ENCODE data around the gene YPEL4. TPM values are rescaled to one million over a fixed set of nuclear protein-coding genes. Genes with fewer than 3 reads are reported as not detected.
A peak's percentile ranks its signal among the peaks of the same experiment; 100 is the strongest.

YPEL4 gene
- total RNA-seq, 1 experiment from 2014 or later: 0.28 TPM

- no peaks in the 10 kb centered on the region for H3K27me3 Mint-ChIP-seq (ENCODE audit: unreplicated experiment)
- H3K36me3 Mint-ChIP-seq (ENCODE audit: insufficient read depth, unreplicated experiment): peaks cover 60% of the 10 kb centered on the region
- peaks cover 31% of the 10 kb centered on the region for H3K4me1 Mint-ChIP-seq (ENCODE audit: low read depth, unreplicated experiment)
- TF ChIP-seq CTCF (IDR thresholded peaks at IDR 0.05; ENCODE audit: unreplicated experiment): no peak
- no peaks in the 10 kb centered on the region for H3K9me3 Mint-ChIP-seq (ENCODE audit: low read depth, unreplicated experiment)
- DNase-seq: no peak
- CTCF ChIA-PET: interaction anchor here (0.6 kb wide), 1 partner anchor 30 kb away, joined by 7 read pairs; no protein-coding TSS in a partner anchor
- H3K27ac Mint-ChIP-seq (ENCODE audit: unreplicated experiment): peak overlapping the region; percentile 100
- BruUV-seq (replicated peaks): no TSS peak
- intact Hi-C loops (cut with micrococcal nuclease; ENCODE audit: unreplicated experiment): loop anchor here (5.0 to 10.0 kb wide), 2 partner anchors 44 to 116 kb away; partner anchors contain the start of genes MED19 and TMX2
- H3K4me3 Mint-ChIP-seq (ENCODE audit: low read depth, unreplicated experiment): peak overlapping the region; percentile 94
These were observed 18.7 kb upstream of the YPEL4 start for GRCh38 chr11:57668434-57668782.

- CTCF ChIA-PET: interaction anchor here (0.6 to 0.7 kb wide), 3 partner anchors 30 to 609 kb away, joined by 3 to 7 read pairs (median 3); no protein-coding TSS in a partner anchor
- peaks cover 26% of the 10 kb centered on the region for H3K4me1 Mint-ChIP-seq (ENCODE audit: low read depth, unreplicated experiment)
These were observed 18.2 kb upstream of the YPEL4 start, which contains the start of gene ZDHHC5 for GRCh38 chr11:57667736-57668433. Gene ZDHHC5, plus strand, starts transcription at chr11:57668114. Its CDS starts 4,977 bp downstream, at chr11:57673091.

GRCh38 chr11:57667117-57667735 lies 17.5 kb upstream of the YPEL4 start:
- peaks cover 52% of the 10 kb centered on the region for H3K36me3 Mint-ChIP-seq (ENCODE audit: insufficient read depth, unreplicated experiment)
- no peaks in the 10 kb centered on the region for H3K27me3 Mint-ChIP-seq (ENCODE audit: unreplicated experiment)
- no peaks in the 10 kb centered on the region for H3K9me3 Mint-ChIP-seq (ENCODE audit: low read depth, unreplicated experiment)
- intact Hi-C loops (cut with micrococcal nuclease; ENCODE audit: unreplicated experiment): loop anchor here (5.0 to 10.0 kb wide), 2 partner anchors 45 to 118 kb away; partner anchors contain the start of genes MED19 and TMX2
- peak; percentile 94 for DNase-seq
- BruUV-seq (replicated peaks): no TSS peak
- no peak for TF ChIP-seq CTCF (IDR thresholded peaks at IDR 0.05; ENCODE audit: unreplicated experiment)
- peak overlapping the region; percentile 100 for H3K27ac Mint-ChIP-seq (ENCODE audit: unreplicated experiment)
- peaks cover 24% of the 10 kb centered on the region for H3K4me1 Mint-ChIP-seq (ENCODE audit: low read depth, unreplicated experiment)
- peak overlapping the region; percentile 94 for H3K4me3 Mint-ChIP-seq (ENCODE audit: low read depth, unreplicated experiment)
- CTCF ChIA-PET: interaction anchor here (0.7 to 1.6 kb wide), 3 partner anchors 26 to 609 kb away, joined by 3 to 5 read pairs (median 3); no protein-coding TSS in a partner anchor

More at GRCh38 chr11:57667736-57668433, 18.2 kb upstream of the YPEL4 start, which contains the start of gene ZDHHC5:
- intact Hi-C loops (cut with micrococcal nuclease; ENCODE audit: unreplicated experiment): loop anchor here (5.0 to 10.0 kb wide), 2 partner anchors 44 to 117 kb away; partner anchors contain the start of genes MED19 and TMX2
- Mint-ChIP-seq H3K27ac (ENCODE audit: unreplicated experiment) (peak within 1 kb of the TSS; percentile 100), H3K36me3 (ENCODE audit: insufficient read depth, unreplicated experiment) (peaks cover 55% of the 10 kb centered on the region), H3K27me3 (ENCODE audit: unreplicated experiment) (no peaks in the 10 kb centered on the region), H3K9me3 (ENCODE audit: low read depth, unreplicated experiment) (no peaks in the 10 kb centered on the region), H3K4me3 (ENCODE audit: low read depth, unreplicated experiment) (peak within 1 kb of the TSS; percentile 94)
- TF ChIP-seq CTCF (IDR thresholded peaks at IDR 0.05; ENCODE audit: unreplicated experiment): peak; percentile 55
- no TSS peak for BruUV-seq (replicated peaks)
- DNase-seq: peak; percentile 99

- H3K36me3 Mint-ChIP-seq (ENCODE audit: insufficient read depth, unreplicated experiment): peaks cover 33% of the 10 kb centered on the region
These were observed 14.3 kb upstream of the YPEL4 start for GRCh38 chr11:57663975-57664374.

More at GRCh38 chr11:57663975-57664374, 14.3 kb upstream of the YPEL4 start:
- no peaks in the 10 kb centered on the region for H3K27me3 Mint-ChIP-seq (ENCODE audit: unreplicated experiment)
- H3K4me1 Mint-ChIP-seq (ENCODE audit: low read depth, unreplicated experiment): peaks cover 9% of the 10 kb centered on the region
- no peaks in the 10 kb centered on the region for H3K9me3 Mint-ChIP-seq (ENCODE audit: low read depth, unreplicated experiment)
- TF ChIP-seq CTCF (IDR thresholded peaks at IDR 0.05; ENCODE audit: unreplicated experiment): no peak
- no peak for DNase-seq
- H3K4me3 Mint-ChIP-seq (ENCODE audit: low read depth, unreplicated experiment): no peak overlapping the region
- BruUV-seq (replicated peaks): no TSS peak
- no peak overlapping the region for H3K27ac Mint-ChIP-seq (ENCODE audit: unreplicated experiment)
- CTCF ChIA-PET: no interaction called here
- intact Hi-C loops (cut with micrococcal nuclease; ENCODE audit: unreplicated experiment): loop anchor here (10.0 kb wide), 1 partner anchor 121 kb away; no protein-coding TSS in a partner anchor
